ENCODE data around the gene ZNF23.
A peak's percentile ranks its signal among the peaks of the same experiment; 100 is the strongest.

The ZNF23 gene

DNA sequence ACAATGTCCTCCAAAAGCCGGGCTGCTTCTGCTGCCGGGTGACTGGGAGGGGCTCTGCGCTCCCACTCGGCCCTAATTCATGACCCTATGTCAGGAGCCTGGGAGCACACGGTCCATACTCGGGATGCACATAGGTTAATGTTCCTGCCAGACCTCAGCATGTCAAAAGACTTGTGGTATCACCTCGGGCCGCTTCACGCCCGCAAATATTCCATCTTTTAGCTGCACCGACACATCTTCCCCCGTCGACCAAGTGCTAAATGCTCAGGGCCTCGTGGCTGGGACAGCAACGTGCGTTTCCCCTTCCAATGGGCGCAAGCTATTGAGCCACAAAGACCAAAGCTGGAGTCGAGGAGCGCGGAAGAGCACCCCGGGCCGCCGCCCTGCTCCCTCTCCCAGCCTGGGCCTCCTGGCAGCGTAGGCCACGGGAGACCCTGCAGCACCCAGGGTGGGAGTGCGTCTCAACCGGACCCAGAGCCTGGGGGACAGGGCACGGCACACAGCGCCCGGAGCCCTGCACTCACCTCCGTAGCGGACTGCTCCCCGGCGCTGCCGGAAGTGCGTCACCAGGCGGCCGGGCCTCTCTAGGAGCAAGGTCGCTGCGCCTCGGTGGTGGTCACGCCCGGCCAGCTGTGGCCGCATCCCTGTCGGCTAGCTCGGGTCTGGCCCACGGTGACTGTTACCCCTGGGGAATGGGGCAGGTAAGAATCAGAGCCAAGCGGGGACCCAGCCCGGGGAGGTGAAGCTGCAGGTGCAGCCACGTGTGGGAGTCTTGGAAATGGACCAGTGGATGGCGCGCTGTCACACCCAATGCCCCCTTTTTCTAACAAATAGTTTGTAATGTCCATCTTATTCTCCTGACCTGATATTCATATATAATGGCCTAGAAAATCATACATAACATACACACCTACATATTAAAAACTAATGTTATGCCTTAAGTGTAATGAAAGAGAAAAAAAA, at the start of gene ZNF23:
Gene ZNF23 (minus strand): TSS at position 562 of the 963 bp plus-strand sequence. CDS start 5,451 bp downstream, outside the sequence.
- DNase-seq: peak; percentile 81

DNA sequence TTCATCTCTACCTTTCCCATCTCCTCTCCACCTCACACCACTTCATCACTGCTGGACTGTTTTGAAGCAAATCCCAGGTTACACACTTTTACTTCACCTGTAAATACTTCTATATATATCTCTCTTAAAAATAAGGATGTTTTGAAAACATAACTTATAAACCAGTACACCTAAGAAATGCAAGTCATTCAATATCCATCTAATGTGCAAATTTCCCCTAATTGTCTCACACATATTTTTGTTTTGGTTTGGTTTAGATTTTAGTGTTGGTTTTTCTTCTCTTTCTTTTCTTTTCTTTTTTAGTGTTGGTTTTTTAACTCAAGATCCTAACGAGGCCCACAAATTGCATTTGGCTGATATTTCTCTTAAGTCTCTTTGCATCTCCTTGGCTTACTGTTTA, 45.0 kb upstream of the ZNF23 start:
- DNase-seq: no peak

DNA sequence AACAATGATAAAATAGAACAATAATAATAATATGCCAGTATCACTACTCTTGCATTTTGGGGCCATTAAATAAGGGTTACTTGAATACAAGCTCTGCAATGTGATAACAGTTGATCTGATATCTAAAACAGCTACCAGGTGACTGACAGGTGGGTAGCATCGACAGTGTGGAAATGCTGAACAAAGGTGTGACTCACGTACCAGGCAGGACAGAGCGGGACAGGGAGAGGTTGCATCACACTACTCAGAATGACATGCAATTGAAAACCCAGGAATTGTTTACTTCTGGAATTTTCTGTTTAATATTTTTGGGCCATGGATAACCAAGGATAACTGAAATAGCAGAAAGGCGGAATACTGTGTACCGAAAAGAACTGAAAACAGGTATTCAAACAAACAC, 42.9 kb upstream of the ZNF23 start:
- DNase-seq: no peak

DNA sequence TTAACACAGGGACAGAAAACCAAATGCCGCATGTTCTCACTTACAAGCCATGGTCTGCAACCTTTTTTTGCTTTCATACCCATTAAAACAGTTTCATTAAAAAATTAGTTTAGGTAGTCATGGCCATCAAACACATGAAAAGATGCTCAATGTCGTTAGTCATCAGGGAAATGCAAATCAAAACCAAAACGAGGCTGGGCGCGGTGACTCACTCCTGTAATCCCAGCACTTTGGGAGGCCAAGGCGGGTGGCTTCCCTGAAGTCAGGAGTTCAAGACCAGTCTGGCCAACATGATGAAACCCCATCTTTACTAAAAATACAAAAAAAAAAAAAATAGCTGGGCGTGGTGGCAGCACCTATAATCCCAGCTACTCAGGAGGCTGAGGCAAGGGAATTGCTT, 42.0 kb upstream of the ZNF23 start:
- peak; percentile 4 for DNase-seq

DNA sequence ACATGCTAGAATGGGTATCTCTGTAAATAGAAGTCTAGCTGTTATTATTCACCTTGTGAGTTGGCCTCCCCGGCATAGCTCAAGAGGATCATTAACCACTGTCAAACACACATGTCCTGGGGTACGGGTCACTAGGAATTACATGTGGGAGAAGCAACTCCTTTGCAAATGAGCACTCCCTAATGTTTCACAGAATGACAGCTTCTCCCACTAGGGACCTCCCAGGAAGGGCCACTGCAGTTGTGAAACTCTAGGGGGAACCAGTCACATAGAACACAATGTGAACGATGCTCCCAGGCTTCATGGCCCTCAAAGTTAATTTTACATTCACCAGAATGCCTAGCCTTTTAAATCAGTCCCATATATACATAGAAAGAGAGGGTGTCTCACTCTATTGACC, 39.5 kb upstream of the ZNF23 start:
- DNase-seq: no peak

DNA sequence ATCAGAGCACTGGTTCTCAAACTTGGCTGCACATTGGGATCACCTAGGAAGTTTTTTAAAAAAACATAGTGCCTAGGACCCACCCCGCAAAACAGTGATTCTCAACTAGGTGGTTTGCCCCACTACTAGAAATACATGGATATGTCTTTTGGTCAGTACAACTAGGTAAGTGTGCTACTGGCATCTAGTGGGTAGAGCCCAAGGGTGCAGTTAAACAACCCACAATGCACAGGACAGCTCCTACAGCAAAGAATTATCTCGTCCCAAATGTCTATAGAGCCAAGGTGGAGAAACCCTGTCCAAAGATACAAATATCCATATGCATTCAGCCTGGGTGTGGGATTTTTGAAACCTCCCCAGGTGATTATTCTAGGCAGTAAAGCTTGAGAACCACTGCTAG, 38.9 kb upstream of the ZNF23 start:
- DNase-seq: no peak

DNA sequence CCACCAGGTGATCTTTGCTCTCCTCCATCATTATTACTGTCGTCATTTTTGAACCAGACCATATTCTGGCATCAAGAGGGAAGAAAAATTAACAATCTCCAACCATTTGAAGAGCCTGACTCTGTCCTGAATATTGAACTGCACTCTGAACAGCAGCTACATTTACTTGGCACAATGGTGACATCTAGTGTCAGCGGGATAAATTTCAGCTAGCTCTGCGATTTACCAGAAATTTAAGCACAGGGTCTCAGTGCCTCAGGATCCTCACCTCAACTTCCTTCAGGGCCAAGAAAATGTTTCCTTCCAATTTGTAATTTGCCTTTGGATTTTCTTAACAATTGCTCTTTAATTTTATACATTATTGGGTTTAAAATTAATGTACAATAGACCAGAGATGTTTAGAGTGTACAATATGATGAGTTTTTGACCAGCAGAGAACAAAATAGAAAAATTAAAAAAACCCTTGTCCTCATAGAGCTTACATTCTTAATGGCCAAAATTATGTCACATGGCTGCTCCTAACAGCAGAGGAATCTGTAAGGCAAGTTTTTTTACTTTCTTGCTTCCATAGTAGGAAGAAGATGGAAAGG, 37.8 kb upstream of the ZNF23 start:
- DNase-seq: peak; percentile 38

DNA sequence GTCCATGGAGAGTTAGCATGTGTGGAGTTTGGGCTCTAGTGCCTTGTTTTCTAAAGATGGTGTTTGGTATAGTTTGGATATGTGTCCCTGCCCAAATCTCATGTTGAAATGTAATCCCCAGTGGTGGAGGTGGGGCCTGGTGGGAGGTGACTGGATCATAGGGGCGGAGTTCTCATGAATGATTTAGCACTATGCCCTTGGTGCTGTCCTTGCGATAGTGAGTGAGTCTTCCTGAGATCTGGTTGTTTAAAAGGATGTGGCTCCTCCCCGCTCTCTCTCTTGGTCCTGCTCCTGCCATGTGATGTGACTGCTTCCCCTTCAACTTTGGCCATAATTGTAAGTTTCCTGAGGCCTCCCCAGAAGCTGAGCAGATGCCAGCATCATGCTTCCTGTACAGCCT, 36.0 kb upstream of the ZNF23 start:
- DNase-seq: no peak

DNA sequence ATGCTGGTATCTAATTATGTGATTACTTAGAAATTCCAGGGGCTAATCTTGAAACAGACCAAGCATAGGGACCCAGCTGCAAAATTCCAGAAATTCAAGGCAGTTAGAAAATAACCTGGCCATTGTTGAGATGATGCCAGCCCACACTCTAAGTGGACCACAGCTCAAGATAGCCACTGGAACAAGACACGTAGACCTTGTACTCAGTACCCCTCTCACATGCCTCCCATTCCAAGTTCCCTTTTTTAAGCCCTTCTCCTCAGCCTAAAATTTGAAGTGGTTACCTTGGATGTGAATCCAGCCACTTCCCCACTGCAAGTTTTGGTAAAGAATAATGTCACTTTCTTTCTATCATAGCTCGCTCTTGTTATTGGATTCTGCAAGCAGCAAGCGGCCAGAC, 31.2 kb upstream of the ZNF23 start:
- no peak for DNase-seq

DNA sequence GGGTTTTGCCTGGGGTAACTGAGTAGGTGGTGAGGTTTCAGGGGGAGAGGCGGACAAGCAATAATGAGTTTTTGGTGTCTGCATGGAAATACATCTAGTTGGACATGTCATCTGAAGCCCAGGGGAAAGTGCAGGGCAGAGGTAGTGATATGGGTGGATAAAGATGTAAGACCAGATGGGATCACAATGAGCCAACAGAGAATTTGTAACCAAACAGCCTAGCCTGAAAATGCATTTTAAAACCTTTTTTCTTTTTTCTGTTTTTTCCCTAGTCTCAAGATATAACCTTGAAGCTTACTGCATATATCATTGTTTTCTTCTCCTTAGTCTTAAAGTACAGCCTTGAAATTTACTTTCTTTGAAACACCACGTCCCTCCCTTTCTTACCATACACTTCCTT, 30.7 kb upstream of the ZNF23 start:
- DNase-seq: no peak

DNA sequence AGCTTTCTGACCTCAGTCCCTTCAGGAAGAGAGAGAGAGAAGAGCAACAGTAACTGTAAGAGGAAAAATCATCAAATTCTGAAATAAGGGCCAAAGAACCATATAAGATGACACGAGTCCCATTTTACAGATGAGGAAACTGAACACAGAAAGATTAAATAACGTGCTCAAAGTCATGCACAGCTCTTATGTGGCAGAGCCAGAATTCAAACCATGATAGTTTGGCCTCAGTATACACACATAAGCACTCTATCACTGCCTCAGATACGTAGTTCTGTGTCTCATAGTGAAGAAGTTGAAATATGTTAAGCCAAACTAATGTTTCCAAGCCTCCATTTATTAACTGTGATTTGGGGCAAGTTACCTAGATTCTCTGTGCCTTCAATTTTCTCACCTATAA, 29.0 kb upstream of the ZNF23 start:
- no peak for DNase-seq

DNA sequence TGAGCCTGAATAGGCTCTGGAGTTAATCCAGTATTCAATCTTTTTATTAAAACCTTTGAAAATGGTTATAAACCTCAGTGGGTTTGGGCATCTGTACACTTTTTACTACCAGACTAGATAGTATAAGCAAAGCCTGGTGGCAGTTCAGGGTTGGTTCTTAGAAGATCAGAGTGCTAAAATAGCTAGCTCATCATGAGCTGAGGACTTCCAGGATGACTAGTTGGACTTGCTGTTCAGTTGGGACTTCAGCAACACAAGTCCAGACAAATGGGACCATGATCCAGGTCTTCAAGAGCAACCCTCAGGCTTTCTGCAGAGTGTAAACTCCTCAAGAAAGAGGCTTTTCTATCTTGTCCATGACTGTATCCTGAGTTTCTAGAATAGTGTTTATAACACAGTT, 28.3 kb upstream of the ZNF23 start:
- DNase-seq: no peak

DNA sequence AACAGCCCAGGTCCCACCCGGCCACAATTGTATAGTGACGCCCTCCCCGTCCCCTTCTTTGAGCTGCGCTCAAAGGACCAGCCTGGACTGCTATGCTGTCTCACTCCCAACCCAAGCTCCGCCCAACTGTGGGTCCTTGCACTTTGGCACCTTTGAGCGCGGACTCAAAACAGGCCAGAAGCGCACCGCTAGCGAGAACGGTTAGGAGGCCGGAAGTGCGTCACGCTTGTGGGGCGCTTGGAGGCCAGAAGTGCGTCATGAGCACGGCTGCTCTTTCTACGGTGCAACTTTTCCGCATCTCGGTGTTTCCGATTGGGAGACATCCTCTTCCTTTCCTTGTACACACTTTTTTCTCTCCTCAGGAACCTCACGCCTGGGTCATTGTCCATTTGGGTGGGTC, 27.1 kb upstream of the ZNF23 start, which contains the start of gene ZNF19:
Gene ZNF19 (minus strand): TSS at position 203 of the 400 bp plus-strand sequence. CDS start 7,210 bp downstream, outside the sequence.
- DNase-seq: no peak

DNA sequence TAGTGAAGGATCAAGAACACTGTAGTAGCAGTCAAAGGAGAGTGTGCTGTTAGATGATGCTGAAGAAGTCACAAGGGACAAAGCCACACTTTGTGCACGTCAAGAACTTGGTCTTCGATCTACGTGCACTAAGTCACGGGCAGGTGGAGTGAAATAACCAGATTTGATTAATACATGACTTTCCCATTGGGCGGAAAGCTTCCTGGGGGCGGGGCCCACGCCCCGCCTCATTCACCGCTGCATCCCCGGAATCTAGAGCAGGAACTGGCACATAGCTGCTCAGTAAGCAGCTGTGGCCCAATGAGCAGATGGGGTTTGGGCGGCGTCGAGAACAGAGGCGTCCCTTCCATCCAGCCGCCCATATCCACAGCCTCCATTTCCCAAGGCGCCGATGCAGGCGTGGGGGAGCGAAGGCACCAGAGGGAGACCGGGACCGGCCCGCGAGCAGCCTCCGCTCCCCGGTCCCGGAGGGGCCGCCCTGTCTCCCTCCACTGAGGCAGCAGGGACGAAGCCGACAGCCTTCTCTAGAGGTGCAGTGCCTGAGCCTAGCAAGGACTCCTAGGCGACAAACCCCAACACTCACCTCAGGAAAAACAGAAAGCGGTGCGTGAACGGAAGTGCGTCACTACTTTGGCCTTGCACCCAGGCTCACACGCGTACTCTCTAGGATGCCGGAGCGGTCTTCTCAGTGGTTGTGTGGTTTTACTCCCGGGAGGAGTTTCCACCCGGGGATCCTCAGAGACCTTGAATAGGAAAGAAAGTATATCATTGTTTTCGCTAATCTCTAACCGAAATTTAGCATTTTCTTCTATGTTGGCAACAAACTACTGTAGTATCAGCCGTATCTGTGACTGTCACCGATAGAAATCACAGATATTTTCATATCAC, 22.2 kb upstream of the ZNF23 start:
- peak; percentile 78 for DNase-seq

DNA sequence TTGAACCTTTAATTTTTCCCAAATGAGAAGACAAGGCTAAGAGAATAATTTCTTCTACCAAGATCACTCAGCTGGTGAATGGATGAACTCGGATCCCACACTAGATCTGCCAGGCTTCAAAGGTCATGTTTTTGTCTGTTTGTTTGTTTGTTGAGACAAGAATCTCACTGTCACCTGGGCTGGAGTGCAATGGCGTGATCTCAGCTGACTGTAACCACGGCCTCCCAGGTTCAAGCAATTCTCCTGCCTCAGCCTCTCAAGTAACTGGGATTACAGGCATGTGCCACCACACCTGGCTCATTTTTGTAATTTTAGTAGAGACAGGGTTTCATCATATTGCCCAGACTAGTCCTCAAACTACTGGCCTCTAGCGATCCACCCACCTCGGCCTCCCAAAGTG, 20.5 kb upstream of the ZNF23 start:
- DNase-seq: no peak

DNA sequence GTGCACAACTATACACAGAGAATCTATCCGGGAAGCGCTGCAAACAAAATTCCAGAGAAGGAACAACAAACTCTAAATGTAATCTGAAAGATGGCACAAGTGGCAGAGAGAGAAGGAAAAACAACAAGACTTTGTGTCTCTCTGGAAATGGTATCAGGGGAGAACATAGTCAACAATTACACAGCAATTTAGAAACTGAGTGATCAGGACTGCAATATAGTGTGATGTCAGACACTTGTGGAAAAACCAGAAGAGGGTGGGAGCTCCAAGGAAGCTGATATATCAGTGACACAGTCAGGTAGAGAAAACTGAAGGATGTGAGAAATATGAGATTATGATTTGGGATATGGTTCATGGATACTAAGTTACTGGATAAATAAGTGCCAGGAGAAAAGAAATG, 18.9 kb upstream of the ZNF23 start:
- no peak for DNase-seq

DNA sequence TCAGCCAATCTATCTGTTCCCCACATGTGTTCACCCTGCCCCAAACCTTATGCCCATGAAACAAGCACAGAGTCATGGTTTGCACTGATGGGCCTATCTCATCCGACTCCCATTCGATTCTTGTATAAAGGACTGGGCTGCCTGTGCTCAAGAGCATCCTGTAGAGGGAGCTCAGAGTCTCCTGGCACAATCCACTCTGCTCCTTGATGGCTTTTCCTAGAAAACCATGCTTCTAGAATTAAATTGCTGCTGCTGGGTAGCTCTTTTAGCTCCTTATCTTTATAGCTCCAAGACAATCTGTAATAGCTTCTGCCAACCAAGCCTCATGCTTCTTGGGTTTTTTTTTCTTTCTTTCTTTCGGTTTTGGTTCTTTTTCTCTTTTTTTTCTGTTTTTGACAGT, 17.4 kb upstream of the ZNF23 start:
- DNase-seq: no peak

DNA sequence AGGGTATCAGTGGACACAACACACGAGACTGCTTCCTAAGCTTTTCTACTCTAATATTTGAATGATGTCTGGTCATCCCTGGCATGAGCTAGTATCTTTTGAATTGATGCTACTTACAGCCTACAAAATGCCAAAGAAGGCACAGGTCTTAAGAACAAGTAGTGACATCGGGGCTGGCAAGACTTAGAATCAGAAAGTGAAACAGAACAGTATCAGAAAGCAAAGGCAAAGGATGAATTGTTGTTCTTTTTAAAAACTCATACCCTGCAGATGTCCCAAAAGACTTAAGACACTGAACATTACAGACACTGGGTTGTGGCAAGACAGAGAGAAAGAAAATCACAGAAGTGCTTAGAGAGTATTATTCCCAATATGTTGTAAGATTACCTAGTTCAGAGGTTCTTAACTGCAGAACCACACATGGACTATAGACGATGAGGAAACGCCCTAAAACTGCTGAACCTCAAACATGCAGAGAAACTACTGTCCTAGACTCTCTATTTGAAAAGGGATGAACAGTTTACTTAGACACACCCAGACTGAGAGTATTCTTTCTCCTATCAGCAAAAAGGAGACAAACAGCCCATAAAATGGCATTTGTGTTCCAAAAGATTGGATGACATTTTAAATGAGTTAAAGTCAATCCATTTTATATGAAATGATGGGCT, 14.5 kb upstream of the ZNF23 start:
- DNase-seq: no peak

DNA sequence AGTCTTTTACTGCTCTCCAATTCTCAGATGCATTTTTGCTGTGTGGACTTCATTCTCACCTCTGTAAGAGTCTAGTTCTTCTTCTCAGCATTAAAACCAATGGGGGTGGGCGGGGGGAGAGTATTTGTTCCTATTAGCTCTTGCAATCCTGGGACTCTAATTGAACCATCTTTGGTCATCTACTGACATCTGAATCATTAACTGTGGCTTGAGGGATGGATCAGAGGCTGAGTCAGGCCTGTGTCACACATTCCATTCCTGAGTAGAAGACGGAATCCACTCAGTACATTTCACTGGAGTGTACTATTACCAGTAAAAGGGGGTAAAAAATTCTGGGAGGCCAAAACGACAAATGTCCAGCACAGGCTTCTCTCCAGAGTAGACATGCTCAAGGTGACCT, 12.8 kb upstream of the ZNF23 start:
- DNase-seq: no peak

DNA sequence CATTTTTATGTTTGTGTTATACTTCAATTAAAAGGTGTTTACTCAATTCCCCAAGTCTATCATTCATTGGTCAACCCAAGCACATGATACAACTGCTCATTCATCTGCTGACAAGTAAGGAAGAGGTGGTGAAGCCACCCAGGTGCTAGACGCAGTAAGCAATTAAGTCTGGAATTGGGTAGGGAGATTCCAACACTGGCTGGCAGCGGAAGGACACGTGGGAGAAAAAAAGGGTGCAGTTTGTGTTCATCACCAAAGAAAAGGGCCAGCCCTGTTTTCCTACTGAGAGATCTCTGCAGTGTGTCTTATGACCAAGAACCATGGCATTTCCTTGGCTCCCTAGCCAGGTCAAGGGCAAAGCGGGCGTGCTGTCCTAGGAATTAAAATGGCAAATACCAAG, 11.8 kb upstream of the ZNF23 start:
- no peak for DNase-seq

DNA sequence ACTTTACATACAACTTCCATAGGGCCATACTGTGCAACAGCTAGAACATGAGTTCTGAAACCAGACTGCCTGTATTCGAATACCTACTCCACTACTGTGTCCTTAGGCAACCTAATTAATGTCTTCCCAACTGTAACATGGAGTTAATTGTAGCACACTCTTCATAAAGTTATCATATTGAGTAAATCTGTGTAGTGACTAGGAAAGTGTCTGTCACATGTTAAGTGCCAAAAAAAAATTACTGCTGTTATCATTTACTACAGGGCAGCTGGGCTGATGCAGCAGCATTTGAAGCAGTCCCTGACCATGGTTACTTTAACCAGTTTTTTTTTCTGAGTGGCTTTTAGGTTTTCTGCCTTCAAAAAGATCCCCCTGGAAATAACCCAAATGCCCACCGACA, 10.9 kb upstream of the ZNF23 start:
- DNase-seq: no peak

DNA sequence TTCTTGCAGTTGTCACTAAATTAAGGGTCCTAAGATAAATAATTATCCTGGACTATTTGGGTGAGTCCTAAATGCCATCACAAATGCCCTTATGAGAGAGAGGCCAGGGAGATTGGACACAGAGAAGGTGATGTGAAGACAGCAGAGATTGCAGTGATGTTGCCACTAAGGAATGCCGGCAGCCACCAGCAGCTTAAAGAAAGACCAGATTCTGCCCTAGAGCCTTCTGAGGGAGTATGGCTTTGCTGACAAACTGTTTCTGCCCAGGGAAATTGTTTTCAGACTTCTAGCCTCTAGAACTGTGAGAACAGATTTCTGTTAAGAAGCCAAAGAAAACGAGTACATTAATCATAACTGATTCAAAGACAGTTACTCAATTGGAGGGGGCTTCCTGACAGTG, 10.0 kb upstream of the ZNF23 start:
- no peak for DNase-seq

DNA sequence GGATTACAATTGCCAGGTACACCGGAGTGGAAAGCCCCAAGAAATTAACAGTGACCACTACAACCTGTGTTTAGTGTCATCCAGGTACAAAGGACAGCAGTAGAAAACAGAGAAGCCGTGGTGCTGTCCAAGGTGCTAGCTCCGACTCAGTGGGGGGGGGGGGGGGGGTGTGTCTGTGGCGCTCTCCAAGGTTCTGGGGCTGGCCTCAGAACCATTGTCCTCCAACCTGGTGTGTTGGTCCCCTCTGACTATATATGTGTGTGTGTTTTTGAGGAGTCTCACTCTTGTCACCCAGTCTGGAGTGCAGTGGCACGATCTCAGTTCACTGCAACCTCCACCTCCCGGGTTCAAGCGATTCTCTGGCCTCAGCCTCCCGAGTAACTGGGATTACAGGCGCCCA, 5.8 kb upstream of the ZNF23 start:
- peak; percentile 24 for DNase-seq

Data from activated naive CD4-positive, alpha-beta T cell treated with Interleukin-2 at 50 U/mL for 16 hours (primary cell).